Upper lobe of right lung (tissue), 1 donor: ENCODE data around the gene ZBP1. TPM values are rescaled to one million over a fixed set of nuclear protein-coding genes. Genes with fewer than 3 reads are reported as not detected.

Experiments
- ATAC-seq: fragments of 200-7000 bp; cut with Tn5 transposase; one replicate; pipeline ENCODE4 v1.9.1; 2020; ENCODE audit warnings: mild to moderate bottlenecking, moderate library complexity
- DNase-seq: peaks from one replicate; pipeline ENCODE4 v3.0.0-alpha.2; 2020
- H3K27ac ChIP-seq: fragments of 200-600 bp; one replicate; pipeline ENCODE4 v1.8.0; 2022
- H3K27me3 ChIP-seq: fragments of 200-600 bp; one replicate; pipeline ENCODE4 v1.8.0; 2022; ENCODE audit warnings: mild to moderate bottlenecking
- H3K36me3 ChIP-seq: fragments of 200-600 bp; one replicate; pipeline ENCODE4 v1.8.0; 2022
- H3K4me1 ChIP-seq: fragments of 200-600 bp; one replicate; pipeline ENCODE4 v1.8.0; 2022
- H3K4me3 ChIP-seq: fragments of 200-600 bp; one replicate; pipeline ENCODE4 v1.8.0; 2022; ENCODE audit warnings: mild to moderate bottlenecking
- H3K9me3 ChIP-seq: fragments of 200-600 bp; one replicate; pipeline ENCODE4 v1.8.0; 2022
- intact Hi-C: fragments of 100-400 bp; cut with DNase I; formaldehyde crosslinking; loops from one replicate; pipeline ENCODE4 v1.11.0; 2022
- total RNA-seq: library from RNA; stranded (reverse); fragmentation: NEBNext Ultra II Directional; extraction: Animal tissue kit (Norgen Biotek cat#: 25700); gene quantifications from one replicate; pipeline ENCODE4 v1.2.1, GENCODE V29; 2021
- TF ChIP-seq, protein P1 (sequence below): fragments of 200-600 bp; IDR thresholded peaks from one replicate; pipeline ENCODE4 v1.8.0; 2022; ENCODE audit warnings: antibody characterized with exemption
- donor health status: DM: no; HTN: yes; CAD: no; lungs with severe emphysema.

Gene ZBP1
- total RNA-seq, 1 donor from 2014 or later: 2.7 TPM

DNA sequence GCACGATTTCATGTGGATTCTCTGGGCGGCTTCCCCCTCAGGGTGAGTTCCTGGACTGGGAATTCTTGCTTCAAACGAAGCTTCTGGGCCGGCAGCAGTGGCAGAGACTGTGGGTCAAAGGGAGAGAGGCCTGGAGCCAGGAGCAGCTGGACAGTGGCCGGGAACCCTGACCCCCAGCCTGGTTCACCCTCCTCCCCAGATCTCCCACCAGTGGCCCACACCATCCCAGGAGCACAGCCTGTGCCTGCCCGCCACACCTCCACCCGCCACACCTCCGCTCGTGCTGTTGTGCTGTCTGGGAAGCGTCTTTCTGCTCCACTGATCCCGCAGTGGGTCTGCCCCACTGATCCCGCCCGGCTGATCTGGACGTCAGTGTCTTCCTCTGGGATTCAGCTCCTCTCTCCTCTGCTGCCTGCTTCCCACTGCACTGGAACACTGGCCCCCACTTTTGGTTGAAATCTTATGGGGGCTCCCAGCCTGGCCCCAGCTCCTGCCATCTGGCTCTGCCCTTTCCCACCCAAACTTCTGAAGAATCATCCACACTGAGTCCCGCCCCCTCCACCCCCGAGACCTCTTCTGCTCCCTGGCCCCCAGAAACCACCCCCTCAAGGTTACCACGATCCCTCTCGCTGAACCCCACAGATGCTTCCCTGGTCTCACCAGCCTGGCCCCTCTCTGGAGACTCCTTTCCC is 9.8 kb downstream of the ZBP1 start:
- no peaks in the 10 kb centered on the region for H3K36me3 ChIP-seq
- H3K9me3 ChIP-seq: no peaks in the 10 kb centered on the region
- no peak overlapping the region for H3K27ac ChIP-seq
- TF ChIP-seq, protein P1, sequence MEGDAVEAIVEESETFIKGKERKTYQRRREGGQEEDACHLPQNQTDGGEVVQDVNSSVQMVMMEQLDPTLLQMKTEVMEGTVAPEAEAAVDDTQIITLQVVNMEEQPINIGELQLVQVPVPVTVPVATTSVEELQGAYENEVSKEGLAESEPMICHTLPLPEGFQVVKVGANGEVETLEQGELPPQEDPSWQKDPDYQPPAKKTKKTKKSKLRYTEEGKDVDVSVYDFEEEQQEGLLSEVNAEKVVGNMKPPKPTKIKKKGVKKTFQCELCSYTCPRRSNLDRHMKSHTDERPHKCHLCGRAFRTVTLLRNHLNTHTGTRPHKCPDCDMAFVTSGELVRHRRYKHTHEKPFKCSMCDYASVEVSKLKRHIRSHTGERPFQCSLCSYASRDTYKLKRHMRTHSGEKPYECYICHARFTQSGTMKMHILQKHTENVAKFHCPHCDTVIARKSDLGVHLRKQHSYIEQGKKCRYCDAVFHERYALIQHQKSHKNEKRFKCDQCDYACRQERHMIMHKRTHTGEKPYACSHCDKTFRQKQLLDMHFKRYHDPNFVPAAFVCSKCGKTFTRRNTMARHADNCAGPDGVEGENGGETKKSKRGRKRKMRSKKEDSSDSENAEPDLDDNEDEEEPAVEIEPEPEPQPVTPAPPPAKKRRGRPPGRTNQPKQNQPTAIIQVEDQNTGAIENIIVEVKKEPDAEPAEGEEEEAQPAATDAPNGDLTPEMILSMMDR: no peak
- no peaks in the 10 kb centered on the region for H3K4me1 ChIP-seq
- peak; percentile 59 for DNase-seq
- intact Hi-C loops: no loop called here
- ATAC-seq: no peak
- no peaks in the 10 kb centered on the region for H3K27me3 ChIP-seq
- no peak overlapping the region for H3K4me3 ChIP-seq

- H3K9me3 ChIP-seq: no peaks in the 10 kb centered on the region
- intact Hi-C loops: no loop called here
- ATAC-seq (no peak), DNase-seq (peak; percentile 19)
- no peaks in the 10 kb centered on the region for H3K27me3 ChIP-seq
- H3K4me3 ChIP-seq: no peak overlapping the region
- H3K4me1 ChIP-seq: no peaks in the 10 kb centered on the region
- TF ChIP-seq, protein P1: no peak
- H3K27ac ChIP-seq: no peak overlapping the region
- H3K36me3 ChIP-seq: no peaks in the 10 kb centered on the region
These were observed 10.4 kb downstream of the ZBP1 start for GRCh38 chr20:57609842-57610167.

GRCh38 chr20:57609086-57609841 is 11.0 kb downstream of the ZBP1 start:
- intact Hi-C loops: no loop called here
- ATAC-seq: no peak

DNA sequence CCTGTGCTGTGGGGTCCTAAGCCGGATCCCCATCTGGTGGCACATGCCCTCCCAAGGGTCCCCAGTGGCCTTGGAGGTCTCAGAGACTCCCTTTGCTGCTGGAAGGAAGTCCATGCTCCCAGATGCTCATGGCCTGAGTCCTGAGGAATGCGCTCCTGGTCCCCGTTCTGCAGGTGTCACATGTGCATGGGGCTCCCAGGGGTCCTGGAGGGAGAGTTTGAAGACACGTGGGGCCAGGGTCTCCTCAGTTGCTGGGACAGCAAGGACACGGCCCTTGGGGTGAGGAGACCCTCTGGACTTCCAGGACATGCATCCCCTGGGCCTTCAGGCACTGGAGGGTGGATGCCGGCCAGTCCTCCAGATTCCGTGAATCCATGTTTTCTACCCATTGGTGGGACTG is 11.7 kb downstream of the ZBP1 start:
- H3K4me3 ChIP-seq: no peak overlapping the region
- no peaks in the 10 kb centered on the region for H3K27me3 ChIP-seq
- no peaks in the 10 kb centered on the region for H3K36me3 ChIP-seq
- H3K27ac ChIP-seq: no peak overlapping the region
- intact Hi-C loops: no loop called here
- TF ChIP-seq, protein P1: no peak
- peak; percentile 29 for DNase-seq
- H3K4me1 ChIP-seq: no peaks in the 10 kb centered on the region
- no peaks in the 10 kb centered on the region for H3K9me3 ChIP-seq
- ATAC-seq: no peak

More at GRCh38 chr20:57609086-57609841, 11.0 kb downstream of the ZBP1 start:
- TF ChIP-seq, protein P1: no peak
- no peaks in the 10 kb centered on the region for H3K36me3 ChIP-seq
- H3K27me3 ChIP-seq: no peaks in the 10 kb centered on the region
- no peaks in the 10 kb centered on the region for H3K4me1 ChIP-seq
- H3K27ac ChIP-seq: no peak overlapping the region
- DNase-seq: peak; percentile 52
- no peak overlapping the region for H3K4me3 ChIP-seq
- H3K9me3 ChIP-seq: no peaks in the 10 kb centered on the region

DNA sequence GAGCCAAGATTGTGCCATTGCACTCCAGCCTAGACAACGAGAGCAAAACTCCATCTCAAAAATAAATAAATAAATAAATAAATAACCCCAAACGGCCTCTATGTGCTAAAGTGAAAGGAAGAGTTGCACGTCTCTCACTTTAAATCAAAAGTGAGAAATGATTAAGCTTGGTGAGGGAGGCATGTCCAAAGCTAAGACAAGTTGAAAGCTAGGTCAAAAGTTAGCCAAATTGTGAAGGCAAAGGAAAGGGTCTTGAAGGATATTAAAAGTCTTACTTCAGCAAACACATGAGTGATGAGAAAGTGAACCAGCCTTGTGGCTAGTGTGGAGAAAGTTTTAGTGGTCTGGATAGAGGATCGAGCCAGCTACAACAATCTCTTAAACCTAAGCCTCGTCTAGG is 14.3 kb downstream of the ZBP1 start:
- no peaks in the 10 kb centered on the region for H3K27me3 ChIP-seq
- ATAC-seq: no peak
- no peaks in the 10 kb centered on the region for H3K9me3 ChIP-seq
- no peak overlapping the region for H3K4me3 ChIP-seq
- TF ChIP-seq, protein P1: no peak
- H3K4me1 ChIP-seq: no peaks in the 10 kb centered on the region
- H3K27ac ChIP-seq: no peak overlapping the region
- no peak for DNase-seq
- no peaks in the 10 kb centered on the region for H3K36me3 ChIP-seq
- intact Hi-C loops: no loop called here
